CD4-positive, alpha-beta memory T cell (primary cell): ENCODE results near the gene CCL21. TPM values are rescaled to one million over a fixed set of nuclear protein-coding genes. Genes with fewer than 3 reads are reported as not detected.

ENCODE experiments used
- CTCF ChIA-PET: fragments of 350-600 bp; sonication (Branson Sonifier 250); formaldehyde crosslinking; loops from one replicate; lab custom pipeline; 2021; ENCODE audit warnings: inconsistent platforms; ENCODE audit not compliant: partially characterized antibody; lab: Charles Lee
- POLR2A ChIA-PET: fragments of 350-600 bp; sonication (Branson Sonifier 250); formaldehyde crosslinking; loops from one replicate; lab custom pipeline; 2021; ENCODE audit not compliant: partially characterized antibody; lab: Charles Lee
- DNase-seq, 5 donors: peaks; one replicate each; pipeline versions ENCODE4 v3.0.0 to v3.0.0-alpha.2; 2020 to 2022; ENCODE audit warnings: mixed read lengths in 1 of 5
- H3K27ac ChIP-seq: one replicate; pipeline ENCODE4 v1.7.0; 2013; ENCODE audit warnings: low read depth, low read length
- H3K27me3 ChIP-seq: 2 replicates; pipeline ENCODE4 v1.7.0; 2013; ENCODE audit warnings: mild to moderate bottlenecking, low read length, moderate library complexity; ENCODE audit not compliant: insufficient read depth
- H3K36me3 ChIP-seq: 2 replicates; pipeline ENCODE4 v1.7.0; 2013; ENCODE audit warnings: mild to moderate bottlenecking, low read length, moderate library complexity; ENCODE audit not compliant: insufficient read depth
- H3K4me1 ChIP-seq: 2 replicates; pipeline ENCODE4 v1.7.0; 2013; ENCODE audit warnings: mild to moderate bottlenecking, low read length, moderate library complexity; ENCODE audit not compliant: insufficient read depth
- H3K4me3 ChIP-seq, 2 donors: one replicate each; pipeline ENCODE4 v1.7.0; 2013; ENCODE audit warnings: low read length in 2 of 2, mild to moderate bottlenecking in 1 of 2
- H3K9me3 ChIP-seq, 2 donors: one replicate each; pipeline ENCODE4 v1.7.0; 2013; ENCODE audit warnings: low read length in 2 of 2, control low read depth in 1 of 2; ENCODE audit not compliant: control insufficient read depth in 1 of 2
- H3K27ac Mint-ChIP-seq, 7 donors: one replicate each; pipeline ENCODE4 v1.8.0; 2020 to 2021; ENCODE audit warnings: mixed read lengths in 7 of 7, mild to moderate bottlenecking in 6 of 7, inconsistent platforms in 3 of 7, moderate library complexity in 3 of 7
- H3K27me3 Mint-ChIP-seq, 2 donors: one replicate each; pipeline ENCODE4 v1.8.0; 2020 to 2021; ENCODE audit warnings: mixed read lengths in 2 of 2
- H3K36me3 Mint-ChIP-seq, 2 donors: one replicate each; pipeline ENCODE4 v1.8.0; 2020 to 2021; ENCODE audit warnings: mixed read lengths in 2 of 2, inconsistent platforms in 1 of 2, mild to moderate bottlenecking in 1 of 2
- H3K4me1 Mint-ChIP-seq, 4 donors: one replicate each; pipeline ENCODE4 v1.8.0; 2020 to 2021; ENCODE audit warnings: mixed read lengths in 4 of 4, mild to moderate bottlenecking in 1 of 4
- H3K4me3 Mint-ChIP-seq, 8 donors: one replicate each; pipeline ENCODE4 v1.8.0; 2020 to 2021; ENCODE audit warnings: mixed read lengths in 8 of 8, mild to moderate bottlenecking in 7 of 8, moderate library complexity in 6 of 8, inconsistent platforms in 3 of 8
- H3K9me3 Mint-ChIP-seq, 8 donors: one replicate each; pipeline ENCODE4 v1.8.0; 2020 to 2021; ENCODE audit warnings: mixed read lengths in 8 of 8, mild to moderate bottlenecking in 5 of 8, inconsistent platforms in 3 of 8, moderate library complexity in 1 of 8
- intact Hi-C: fragments of 100-400 bp; cut with micrococcal nuclease; formaldehyde crosslinking; loops from one replicate; pipeline ENCODE4 v1.15.1; 2023
- polyA plus RNA-seq, 2 donors: library from polyadenylated mRNA; unstranded; fragments of 300-500 nt; fragmentation: Illumina TruSeq; gene quantifications; one replicate each; pipeline ENCODE4 v1.2.3, GENCODE V29; 2021
- total RNA-seq, 2 experiments: library from RNA; stranded (reverse); gene quantifications; one replicate each; pipeline ENCODE4 v1.2.3, GENCODE V29; 2021

Gene CCL21
- total and polyA plus RNA-seq, 4 experiments from 2014 or later: not detected

DNA sequence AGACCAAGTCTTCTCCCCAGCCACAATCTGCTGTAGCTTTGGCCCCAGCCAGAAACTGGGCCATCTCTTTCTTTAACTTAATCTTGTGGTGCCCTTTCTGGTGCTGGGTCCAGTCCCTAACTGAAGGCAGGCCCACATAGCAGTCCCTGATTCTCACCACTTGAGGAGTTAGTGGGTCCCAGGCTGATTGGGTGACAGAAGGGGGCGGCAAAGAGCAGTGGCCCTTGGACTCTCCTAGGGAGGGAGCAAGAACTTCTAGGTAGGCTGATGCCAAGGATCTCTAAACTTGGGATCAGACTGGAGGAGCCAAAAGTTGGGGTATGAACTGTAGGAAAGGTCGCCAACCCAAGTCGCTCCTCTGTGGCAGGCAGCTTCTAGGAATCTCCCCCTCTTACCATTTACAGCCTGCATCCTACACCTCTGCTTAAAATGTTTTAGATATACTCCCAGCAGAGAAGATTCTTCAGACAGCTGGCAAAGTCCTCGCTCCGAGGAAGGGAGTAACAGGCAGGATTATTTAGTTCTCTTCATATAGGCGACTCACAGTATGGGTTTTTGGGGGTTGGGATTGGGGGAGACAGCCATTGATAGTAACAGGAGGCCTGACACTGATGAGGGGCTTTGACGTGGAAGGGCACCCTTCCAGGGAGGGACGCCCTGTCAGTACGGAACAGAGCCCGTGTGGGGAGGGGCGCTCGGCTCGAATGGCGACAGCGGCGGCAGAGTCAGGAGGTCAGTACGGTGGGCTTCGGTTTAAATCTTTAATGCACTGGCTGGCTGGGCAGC, 45.5 kb downstream of the CCL21 start:
- Mint-ChIP-seq H3K36me3 (peaks cover 34 to 38% of the 10 kb centered on the region in 2 donors), H3K4me1 (peaks cover 43 to 70% (median 57%) of the 10 kb centered on the region in 4 donors), H3K27me3 (no peaks in the 10 kb centered on the region), H3K9me3 (peaks cover 0 to 13% (median 5%) of the 10 kb centered on the region in 8 donors), H3K27ac (peak overlapping the region; percentile 95 to 99 (median 98)), H3K4me3 (peak overlapping the region; percentile 85 to 97 (median 93))
- no peaks in the 10 kb centered on the region for H3K9me3 ChIP-seq
- intact Hi-C loops: loop anchor here (1.0 to 10.0 kb wide), 9 partner anchors 18 to 1150 kb away; partner anchors contain the start of genes CREB3, DNAJB5, FANCG and GALT
- ChIA-PET CTCF (interaction anchor here (0.7 to 8.6 kb wide), 14 partner anchors 8 to 432 kb away, joined by 3 to 168 read pairs (median 4); partner anchors contain the start of genes DCTN3, GALT, PIGO and SIGMAR1), POLR2A (interaction anchor here (0.8 to 18.7 kb wide), 11 partner anchors 8 to 952 kb away, joined by 3 to 484 read pairs (median 4); partner anchors contain the start of genes DCTN3, DNAI1, GALT and IL11RA)
- H3K27me3 ChIP-seq: no peaks in the 10 kb centered on the region
- peaks cover 62% of the 10 kb centered on the region for H3K4me1 ChIP-seq
- H3K27ac ChIP-seq: peak overlapping the region; percentile 98
- peak; percentile 57 to 79 (median 74) for DNase-seq
- peaks cover 15% of the 10 kb centered on the region for H3K36me3 ChIP-seq
- H3K4me3 ChIP-seq: peak overlapping the region; percentile 57 to 61

GRCh38 chr9:34663303-34663605, 46.7 kb downstream of the CCL21 start:
- Mint-ChIP-seq H3K36me3 (peaks cover 24 to 28% of the 10 kb centered on the region in 2 donors), H3K9me3 (peaks cover 0 to 2% (median 0%) of the 10 kb centered on the region in 8 donors), H3K4me3 (peak overlapping the region; percentile 28 to 97 (median 85)), H3K27me3 (no peaks in the 10 kb centered on the region), H3K4me1 (peaks cover 43 to 69% (median 56%) of the 10 kb centered on the region in 4 donors), H3K27ac (peak overlapping the region; percentile 95 to 99 (median 98))
- Histone ChIP-seq H3K9me3 (no peaks in the 10 kb centered on the region), H3K4me3 (peak overlapping the region in 1 of 2 donors; percentile 18), H3K27ac (peak overlapping the region; percentile 98), H3K4me1 (peaks cover 62% of the 10 kb centered on the region), H3K27me3 (no peaks in the 10 kb centered on the region), H3K36me3 (peaks cover 15% of the 10 kb centered on the region)
- ChIA-PET CTCF (interaction anchor here (1.0 to 8.6 kb wide), 7 partner anchors 9 to 60 kb away, joined by 3 to 168 read pairs (median 4); partner anchors contain the start of genes GALT and SIGMAR1), POLR2A (interaction anchor here (0.6 to 18.7 kb wide), 4 partner anchors 20 to 438 kb away, joined by 3 to 484 read pairs (median 6); partner anchors contain the start of genes ARID3C, DCTN3, GALT and IL11RA)
- intact Hi-C loops: loop anchor here (10.0 kb wide), 3 partner anchors 412 to 1152 kb away; partner anchors contain the start of genes CREB3, FANCG, HINT2 and SPAG8
- DNase-seq: peak; percentile 60 to 75 (median 68)

DNA sequence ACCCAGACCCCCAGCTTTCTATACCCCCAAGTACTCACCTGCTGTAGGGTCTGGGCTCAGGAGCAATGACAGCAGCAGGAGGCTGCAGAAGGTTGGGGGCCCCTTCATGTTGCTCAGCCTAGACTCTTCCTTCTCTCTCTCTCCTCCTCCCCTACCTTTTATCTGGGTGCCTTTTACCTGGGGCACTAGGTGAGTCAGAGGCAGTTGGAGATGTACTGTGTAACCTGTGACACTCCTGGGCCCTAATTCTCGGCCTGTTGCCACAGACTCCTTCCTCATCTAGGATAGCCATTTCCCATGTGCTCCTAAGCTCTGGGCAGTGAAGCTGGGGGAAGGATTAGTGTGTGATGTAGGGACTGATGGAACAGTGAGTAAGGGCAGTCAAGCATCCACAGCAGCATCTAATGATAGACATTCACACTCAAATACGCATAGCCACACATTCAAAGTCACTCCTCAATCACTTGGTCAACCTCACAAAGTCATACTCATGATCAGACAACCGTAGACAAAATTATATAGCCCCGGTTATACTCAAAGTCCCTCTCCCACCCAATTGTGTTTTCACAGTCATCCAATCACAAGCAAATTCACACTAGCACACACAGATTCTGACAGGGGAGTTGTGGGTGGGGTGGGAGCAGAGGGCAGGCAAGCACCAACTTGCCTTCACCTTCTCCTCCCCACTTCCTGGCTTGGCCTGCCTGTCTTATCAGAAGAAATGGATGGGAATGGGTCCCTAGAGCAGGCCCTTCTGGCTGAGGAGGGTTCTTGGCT, 47.2 kb downstream of the CCL21 start, which contains the start of gene CCL27:
Gene CCL27, minus strand, starts transcription at position 132 of the 777 bp plus-strand sequence. Its CDS starts 24 bp downstream, at position 108.
- H3K36me3 ChIP-seq: peaks cover 15% of the 10 kb centered on the region
- H3K9me3 ChIP-seq: no peaks in the 10 kb centered on the region
- H3K36me3 Mint-ChIP-seq: peaks cover 20 to 28% of the 10 kb centered on the region in 2 donors
- no peaks in the 10 kb centered on the region for H3K27me3 Mint-ChIP-seq
- peak within 1 kb of the TSS in 1 of 2 donors; percentile 18 for H3K4me3 ChIP-seq
- ChIA-PET POLR2A (interaction anchor here (0.6 to 18.7 kb wide), 5 partner anchors 19 to 438 kb away, joined by 3 to 484 read pairs (median 3); partner anchors contain the start of genes ARID3C, DCTN3, GALT and IL11RA), CTCF (interaction anchor here (1.0 to 8.6 kb wide), 8 partner anchors 9 to 60 kb away, joined by 3 to 168 read pairs (median 4); partner anchors contain the start of genes GALT and SIGMAR1)
- DNase-seq: no peak
- H3K27ac ChIP-seq: peak within 1 kb of the TSS; percentile 98
- peak within 1 kb of the TSS; percentile 28 to 97 (median 85) for H3K4me3 Mint-ChIP-seq
- H3K4me1 Mint-ChIP-seq: peaks cover 43 to 69% (median 55%) of the 10 kb centered on the region in 4 donors
- peaks cover 0 to 2% (median 0%) of the 10 kb centered on the region in 8 donors for H3K9me3 Mint-ChIP-seq
- peaks cover 62% of the 10 kb centered on the region for H3K4me1 ChIP-seq
- H3K27ac Mint-ChIP-seq: peak within 1 kb of the TSS; percentile 95 to 99 (median 98)
- no peaks in the 10 kb centered on the region for H3K27me3 ChIP-seq
- intact Hi-C loops: loop anchor here (10.0 kb wide), 3 partner anchors 412 to 1152 kb away; partner anchors contain the start of genes CREB3, FANCG, HINT2 and SPAG8

- Mint-ChIP-seq H3K4me1 (peaks cover 43 to 53% (median 47%) of the 10 kb centered on the region in 4 donors), H3K36me3 (peaks cover 17 to 26% of the 10 kb centered on the region in 2 donors), H3K27ac (peak overlapping the region in 5 of 7 donors; percentile 30 to 95 (median 41)), H3K27me3 (no peaks in the 10 kb centered on the region), H3K9me3 (no peaks in the 10 kb centered on the region), H3K4me3 (no peak overlapping the region)
- H3K27ac ChIP-seq: peak overlapping the region; percentile 98
- H3K9me3 ChIP-seq: no peaks in the 10 kb centered on the region
- ChIA-PET POLR2A (interaction anchor here (18.7 kb wide), 1 partner anchor 16 kb away, joined by 484 read pairs; the partner anchor contains the start of genes GALT, IL11RA and SIGMAR1), CTCF (interaction anchor here (6.4 to 8.6 kb wide), 3 partner anchors 14 to 41 kb away, joined by 90 to 168 read pairs (median 115); partner anchors contain the start of genes GALT and SIGMAR1)
- peaks cover 15% of the 10 kb centered on the region for H3K36me3 ChIP-seq
- intact Hi-C loops: loop anchor here (10.0 kb wide), 3 partner anchors 415 to 1155 kb away; partner anchors contain the start of genes CREB3, FANCG, HINT2 and SPAG8
- DNase-seq: no peak
- no peaks in the 10 kb centered on the region for H3K27me3 ChIP-seq
- H3K4me3 ChIP-seq: no peak overlapping the region
- H3K4me1 ChIP-seq: peaks cover 44% of the 10 kb centered on the region
Measured at GRCh38 chr9:34659592-34660253, 50.2 kb downstream of the CCL21 start.

Other genes with a start within 250 kb of the CCL21 start
- gene ENHO, start 187.1 kb downstream of the CCL21 start, total RNA-seq: not detected
- under 1 TPM in 1 of 2 donors, not detected in 1; 0.47 TPM for gene ENHO, start 187.1 kb downstream of the CCL21 start, polyA plus RNA-seq
- not detected for gene CNTFR, start 120.4 kb downstream of the CCL21 start, total RNA-seq
- gene CNTFR, start 120.4 kb downstream of the CCL21 start, polyA plus RNA-seq: not detected
- 10 to 100 TPM; 28.5 to 28.9 TPM for gene RPP25L, start 98.0 kb downstream of the CCL21 start, total RNA-seq
- gene RPP25L, start 98.0 kb downstream of the CCL21 start, polyA plus RNA-seq: 10 to 100 TPM; 39.1 to 46.5 TPM
- 10 to 100 TPM; 57.8 to 62.0 TPM for gene DCTN3, start 89.6 kb downstream of the CCL21 start, total RNA-seq
- gene DCTN3, start 89.6 kb downstream of the CCL21 start, polyA plus RNA-seq: 100 to 1,000 TPM; 112 to 144 TPM
- not detected for gene ARID3C, start 81.1 kb downstream of the CCL21 start, total RNA-seq
- gene ARID3C, start 81.1 kb downstream of the CCL21 start, polyA plus RNA-seq: not detected
- 10 to 100 TPM; 56.1 to 59.5 TPM for gene SIGMAR1, start 72.3 kb downstream of the CCL21 start, total RNA-seq
- 100 to 1,000 TPM; 126 to 193 TPM for gene SIGMAR1, start 72.3 kb downstream of the CCL21 start, polyA plus RNA-seq
- 100 to 1,000 TPM; 251 to 261 TPM for gene GALT, start 63.5 kb downstream of the CCL21 start, total RNA-seq
- 10 to 100 TPM; 81.9 to 82.9 TPM for gene GALT, start 63.5 kb downstream of the CCL21 start, polyA plus RNA-seq
- 100 to 1,000 TPM; 204 to 209 TPM for gene IL11RA, start 58.0 kb downstream of the CCL21 start, total RNA-seq
- gene IL11RA, start 58.0 kb downstream of the CCL21 start, polyA plus RNA-seq: 10 to 100 TPM; 13.6 to 18.4 TPM
- gene CCL27, start 47.5 kb downstream of the CCL21 start, total RNA-seq: not detected
- under 1 TPM in 1 of 2 donors, not detected in 1; 0.59 TPM for gene CCL27, start 47.5 kb downstream of the CCL21 start, polyA plus RNA-seq
- not detected for gene CCL19, start 18.9 kb downstream of the CCL21 start, total RNA-seq
- gene CCL19, start 18.9 kb downstream of the CCL21 start, polyA plus RNA-seq: not detected
- not detected for gene PHF24, start 248.1 kb upstream of the CCL21 start, total RNA-seq
- not detected for gene PHF24, start 248.1 kb upstream of the CCL21 start, polyA plus RNA-seq